ENCODE measurements around the gene GPBP1L1.
"Not testable (repeated sequence)": the region's sequence is repeated elsewhere in the genome, so short reads cannot be mapped to it uniquely, and the experiment has no call there.

GPBP1L1 gene

GRCh38 chr1:45678489-45678888 lies 7.8 kb downstream of the GPBP1L1 start:
- no peak for DNase-seq

- no peak for DNase-seq
These were observed 8.5 kb downstream of the GPBP1L1 start for GRCh38 chr1:45677751-45678245.

- not testable (repeated sequence) for DNase-seq
These were observed 9.8 kb downstream of the GPBP1L1 start for GRCh38 chr1:45676553-45676952.

DNA sequence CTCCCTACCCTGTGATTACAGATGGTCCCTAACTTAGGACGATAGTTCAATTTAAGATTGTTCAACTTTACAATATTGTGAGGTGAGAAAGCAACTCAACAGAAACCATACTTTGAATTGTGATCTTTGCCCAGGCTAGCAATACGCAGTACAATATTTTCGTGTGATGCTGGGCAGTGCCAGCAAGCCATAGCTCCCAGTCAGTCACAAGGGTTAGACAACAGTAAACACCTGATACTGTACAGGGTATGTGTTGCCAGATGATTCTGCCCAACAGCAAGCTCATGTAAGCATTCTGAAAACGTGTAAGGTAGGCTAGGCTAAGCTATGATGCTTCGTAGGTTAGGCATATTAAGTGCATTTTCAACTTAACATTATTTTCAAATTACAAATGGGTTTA lies 11.9 kb downstream of the GPBP1L1 start:
- no peak for DNase-seq

GRCh38 chr1:45673956-45674355 lies 12.4 kb downstream of the GPBP1L1 start:
- no peak for DNase-seq

GRCh38 chr1:45669859-45670655 lies 16.3 kb downstream of the GPBP1L1 start:
- DNase-seq, result no peak

- no peak for DNase-seq
These were observed 17.0 kb downstream of the GPBP1L1 start for GRCh38 chr1:45669379-45669778.

DNA sequence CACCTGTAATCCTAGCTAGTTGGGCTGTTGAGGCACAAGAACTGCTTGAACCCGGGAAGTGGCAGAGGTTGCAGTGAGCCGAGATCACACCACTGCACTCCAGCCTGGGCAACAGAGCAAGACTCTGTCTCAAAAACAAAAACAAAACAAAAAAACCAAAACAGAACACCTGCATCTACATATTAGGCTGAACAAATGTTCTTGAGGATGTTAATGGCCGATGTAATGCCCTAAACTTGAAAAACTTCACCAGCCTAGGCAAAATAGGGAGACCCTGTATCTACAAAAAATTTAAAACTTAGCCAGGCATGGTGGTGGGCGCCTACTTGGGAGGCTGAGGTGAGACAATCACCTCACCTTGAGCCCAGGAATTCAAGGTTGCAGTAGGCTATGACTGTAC lies 17.8 kb downstream of the GPBP1L1 start:
- no peak for DNase-seq

DNA sequence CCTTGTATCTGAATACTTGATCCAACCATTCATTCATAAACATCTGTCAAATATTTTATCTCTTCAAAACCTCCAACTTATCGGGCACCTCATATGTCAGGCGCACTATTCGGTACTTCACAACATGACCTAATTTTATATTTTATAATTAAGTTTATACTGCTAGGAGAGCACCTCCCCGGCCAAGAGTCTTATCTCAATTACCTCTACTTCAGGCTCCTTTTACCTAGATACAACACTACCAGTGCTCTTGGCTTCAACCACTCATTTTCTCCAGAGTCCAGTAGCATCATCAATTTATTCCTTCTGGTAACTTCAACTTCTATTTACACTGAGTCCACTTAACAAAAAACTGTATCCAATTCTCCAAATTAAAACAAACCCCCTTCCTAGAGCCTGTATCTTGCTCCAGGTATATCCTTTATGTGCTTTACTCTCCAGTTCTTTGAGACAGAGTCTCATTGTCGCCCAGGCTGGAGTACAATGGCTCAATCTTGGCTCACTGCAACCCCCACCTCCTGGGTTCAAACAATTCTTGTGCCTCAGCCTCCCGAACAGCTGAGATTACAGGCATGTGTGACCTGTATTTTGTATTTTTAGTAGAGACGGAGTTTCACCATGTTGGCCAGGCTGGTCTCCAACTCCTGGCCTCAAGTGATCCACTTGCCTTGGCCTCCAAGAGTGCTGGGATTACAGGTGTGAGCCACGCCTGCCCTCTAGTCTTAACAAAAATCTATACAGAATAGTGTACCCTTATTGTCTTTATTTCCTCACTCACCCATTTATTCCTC lies 18.8 kb downstream of the GPBP1L1 start:
- no peak for DNase-seq

DNA sequence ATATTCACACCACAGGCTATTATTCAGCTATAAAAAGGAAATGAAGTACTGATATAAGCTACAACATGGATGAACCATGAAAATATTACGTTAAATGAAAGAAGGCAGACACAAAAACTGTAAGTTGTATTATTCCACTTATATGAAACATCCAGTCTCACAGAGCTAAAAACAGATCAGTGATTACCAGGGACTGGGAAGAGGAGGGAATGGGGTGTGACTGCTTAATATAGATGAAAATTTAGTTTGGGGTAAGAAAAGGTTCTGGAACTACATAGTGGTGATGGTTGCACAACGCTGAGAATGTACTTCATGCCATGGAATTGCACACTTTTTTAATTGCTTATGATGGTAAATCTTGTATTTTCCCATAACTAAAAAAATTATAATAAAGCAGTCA lies 19.5 kb downstream of the GPBP1L1 start:
- DNase-seq, result no peak

DNA sequence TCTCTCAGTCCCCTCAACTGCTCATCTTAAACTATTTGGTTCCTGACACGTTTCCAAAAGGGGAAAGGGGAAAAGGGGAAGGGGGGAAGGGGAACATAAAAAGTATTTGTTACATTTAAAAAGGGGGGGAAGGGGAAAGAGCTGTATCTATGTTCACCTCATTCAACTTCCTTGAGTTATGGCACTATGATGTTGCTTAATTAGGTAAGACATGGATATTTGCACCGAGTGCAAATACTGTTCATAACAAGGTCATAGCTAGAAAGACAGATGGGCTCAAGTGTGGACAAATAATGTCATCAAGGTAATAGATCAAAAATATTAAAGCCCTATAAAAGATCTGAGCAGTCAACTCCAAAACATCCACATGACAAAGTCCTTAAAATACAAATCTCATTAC lies 26.0 kb downstream of the GPBP1L1 start:
- DNase-seq, result no peak

DNA sequence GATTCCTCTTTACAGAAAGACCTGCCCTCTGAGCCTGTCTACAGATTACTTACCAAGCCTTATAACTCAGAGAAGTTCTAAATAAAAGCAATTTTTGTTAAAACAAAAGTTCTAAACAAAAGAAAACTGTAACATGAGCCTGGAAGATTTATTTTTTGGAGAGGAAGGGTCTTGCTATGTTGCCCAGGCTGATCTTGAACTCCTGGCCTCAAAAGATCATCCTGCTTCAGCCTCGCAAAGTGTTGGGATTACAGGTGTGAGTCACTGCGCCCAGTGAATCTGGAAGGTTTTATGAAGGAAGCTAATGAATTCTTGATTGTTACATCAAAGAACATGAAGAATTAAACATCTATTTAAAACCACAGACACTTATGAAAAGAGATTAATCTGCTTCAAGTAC lies 27.1 kb downstream of the GPBP1L1 start:
- no peak for DNase-seq

GRCh38 chr1:45658171-45658570 lies 28.2 kb downstream of the GPBP1L1 start:
- no peak for DNase-seq

GRCh38 chr1:45656573-45657226 lies 29.6 kb downstream of the GPBP1L1 start:
- DNase-seq, result no peak

GRCh38 chr1:45654540-45655280 lies 31.6 kb downstream of the GPBP1L1 start:
- no peak for DNase-seq

DNA sequence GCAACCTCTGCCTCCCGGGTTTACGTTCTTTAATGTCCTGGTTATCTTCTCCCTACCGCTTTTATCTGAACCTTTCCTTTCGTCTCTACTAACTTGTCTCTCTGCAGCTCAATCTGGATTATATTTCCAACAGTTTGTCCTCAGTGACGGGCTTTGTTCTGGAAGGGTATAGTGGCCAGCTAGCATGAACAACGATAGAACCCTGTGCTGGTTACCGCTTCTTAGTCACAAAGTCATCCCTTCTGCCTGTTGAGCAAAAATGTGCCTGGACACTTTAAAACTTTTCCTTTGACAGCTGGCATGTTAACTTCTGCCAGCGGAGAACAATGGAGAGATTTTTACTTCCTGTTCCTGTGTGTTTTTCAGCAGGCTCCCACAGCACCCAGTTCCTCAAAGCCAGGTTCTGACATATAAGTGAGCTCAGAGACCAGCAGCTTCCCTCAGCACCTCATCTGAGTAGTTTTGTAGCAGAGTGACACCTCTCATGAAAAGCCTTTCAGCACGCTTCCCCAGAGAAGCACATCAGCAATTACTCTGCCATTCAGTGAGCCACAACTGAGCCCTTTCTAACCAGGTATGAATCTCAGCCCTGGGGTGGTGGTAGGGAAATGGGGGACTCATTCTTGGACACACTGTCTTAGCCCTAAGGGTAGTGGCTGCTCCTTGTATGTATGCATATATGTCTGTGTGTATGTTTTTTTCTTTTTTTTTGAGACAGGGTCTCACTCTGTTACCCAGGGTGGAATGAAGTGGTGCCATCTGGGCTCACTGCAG lies 38.9 kb downstream of the GPBP1L1 start:
- DNase-seq, result peak in 1 of 2 donors; percentile 33

GRCh38 chr1:45644661-45645060 lies 41.7 kb downstream of the GPBP1L1 start:
- DNase-seq, result no peak

DNA sequence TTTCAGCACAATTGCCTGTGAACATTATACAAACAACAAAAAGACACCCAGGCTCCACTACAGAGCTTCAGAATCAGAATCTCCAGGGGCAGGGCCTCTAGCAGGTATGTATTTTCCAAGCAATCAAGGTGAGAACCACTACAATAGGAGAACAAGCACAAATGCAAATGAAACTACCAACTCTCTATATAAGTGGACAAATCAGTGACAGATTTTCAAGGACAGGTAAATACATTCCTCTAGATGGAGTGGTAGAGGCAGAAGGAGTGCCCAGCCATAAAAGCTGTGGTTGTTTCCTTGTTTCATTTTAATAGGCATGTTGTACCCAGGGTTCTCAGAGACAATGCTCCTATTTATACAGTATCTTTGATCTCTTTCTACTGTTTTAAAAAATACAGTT lies 42.4 kb downstream of the GPBP1L1 start:
- DNase-seq, result no peak

- no peak for DNase-seq
These were observed 43.0 kb downstream of the GPBP1L1 start for GRCh38 chr1:45643321-45643720.

DNA sequence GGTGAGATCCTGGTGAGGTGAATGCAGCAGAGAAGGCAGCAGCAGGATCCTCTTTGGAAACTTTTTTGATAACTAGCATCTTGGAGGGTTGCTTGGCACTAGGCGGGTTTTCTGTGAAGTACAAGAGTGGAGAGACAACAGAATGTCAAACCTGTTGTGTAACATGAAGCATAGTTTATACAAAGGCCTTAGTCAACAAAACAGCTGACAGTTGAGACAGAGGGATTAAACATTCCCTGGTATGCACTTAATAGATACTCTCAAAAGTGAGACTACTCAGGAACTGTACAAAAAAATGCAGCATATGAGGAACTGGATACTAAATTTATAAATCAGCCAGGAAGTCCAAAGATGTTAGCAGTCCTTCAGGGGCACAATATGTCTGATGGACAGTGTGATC lies 46.0 kb downstream of the GPBP1L1 start:
- DNase-seq, result no peak

DNA sequence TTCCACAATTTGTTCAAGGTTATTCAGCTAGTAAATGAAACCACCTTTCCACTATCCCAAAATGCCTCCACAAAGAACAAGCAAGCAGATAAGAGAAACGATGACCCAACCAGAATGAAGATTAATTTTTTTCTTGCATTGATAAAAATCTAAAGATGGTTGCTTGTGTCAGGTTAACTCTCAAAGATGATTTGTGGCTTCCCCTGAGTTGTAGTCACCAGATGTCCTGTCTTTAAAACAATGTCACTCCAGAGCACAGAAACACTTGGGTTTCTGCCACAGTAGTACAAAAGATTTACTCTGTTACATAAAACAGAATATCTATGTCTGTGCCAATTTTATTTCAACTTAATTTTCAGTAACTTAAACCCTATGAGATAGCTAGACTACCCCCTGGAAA lies 51.1 kb downstream of the GPBP1L1 start:
- DNase-seq, result no peak

DNA sequence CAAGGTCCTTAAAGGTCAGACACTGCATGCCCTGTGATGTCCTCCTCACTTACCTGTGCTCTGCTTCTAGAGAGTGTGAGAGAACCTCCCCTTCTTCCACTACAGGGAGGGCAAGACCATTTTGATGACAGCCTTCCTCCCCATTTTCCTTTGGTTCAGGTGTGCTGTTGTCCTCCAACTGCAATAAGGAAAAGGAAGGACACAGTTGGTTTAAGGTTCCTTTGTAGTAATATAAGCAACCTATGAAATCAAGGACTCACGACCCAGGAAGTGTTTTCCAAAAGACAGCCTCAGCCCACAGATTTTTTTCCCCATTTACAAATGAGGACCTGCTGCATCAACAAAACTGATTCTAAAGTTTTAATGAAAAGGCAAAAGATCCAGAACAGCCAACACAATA lies 55.9 kb downstream of the GPBP1L1 start:
- no peak for DNase-seq

Data from bone marrow (tissue), 2 donors.